HepG2 (cell line): ENCODE results near the gene FBXO41. TPM values are rescaled to one million over a fixed set of nuclear protein-coding genes. Genes with fewer than 3 reads are reported as not detected.

Experiments
- CREM ChIP-seq, 2 experiments: sonication (generic) in 1 of 2; formaldehyde crosslinking in 1 of 2; IDR thresholded peaks; 2 replicates each; pipeline versions ENCODE4 v1.4.0 to v1.6.1; 2016 to 2020; ENCODE audit warnings: antibody characterized with exemption in 1 of 2, mild to moderate bottlenecking in 1 of 2, missing genetic modification reagents in 1 of 2
- ETV5 ChIP-seq: IDR thresholded peaks from 2 replicates; pipeline ENCODE4 v1.6.1; 2018; ENCODE audit warnings: missing biosample characterization, missing genetic modification reagents, inconsistent platforms, borderline replicate concordance
- FOXK2 ChIP-seq: fragments of 450-650 bp; IDR thresholded peaks from 2 replicates; pipeline ENCODE4 v1.6.1; 2016
- HDAC1 ChIP-seq: sonication (generic); formaldehyde crosslinking; IDR thresholded peaks from 2 replicates; pipeline ENCODE4 v1.5.1; 2020; ENCODE audit warnings: mild to moderate bottlenecking, missing genetic modification reagents
- HMG20A ChIP-seq: IDR thresholded peaks from 2 replicates; pipeline ENCODE4 v1.6.1; 2016; ENCODE audit warnings: borderline replicate concordance
- HOXD1 ChIP-seq: sonication (generic); formaldehyde crosslinking; IDR thresholded peaks from 2 replicates; pipeline ENCODE4 v1.5.0; 2020; ENCODE audit warnings: missing genetic modification reagents
- IRF2 ChIP-seq: IDR thresholded peaks from 2 replicates; pipeline ENCODE4 v1.6.1; 2018; ENCODE audit warnings: missing genetic modification reagents, missing compliant biosample characterization
- KLF11 ChIP-seq: IDR thresholded peaks from 2 replicates; pipeline ENCODE4 v1.6.1; 2016; ENCODE audit warnings: missing compliant biosample characterization
- SIN3B ChIP-seq: fragments of 150-350 bp; IDR thresholded peaks from 2 replicates; pipeline ENCODE4 v1.6.1; 2014; ENCODE audit warnings: low read length
- TBP ChIP-seq: sonication (generic); formaldehyde crosslinking; IDR thresholded peaks from 2 replicates; pipeline ENCODE4 v1.5.0; 2020; ENCODE audit warnings: missing genetic modification reagents
- ZFP1 ChIP-seq: IDR thresholded peaks from 2 replicates; pipeline ENCODE4 v1.6.1; 2016
- ZKSCAN8 ChIP-seq: IDR thresholded peaks from 2 replicates; pipeline ENCODE4 v1.6.1; 2016; ENCODE audit warnings: borderline replicate concordance, missing genetic modification reagents, missing compliant biosample characterization
- ZMYM4 ChIP-seq: sonication (generic); formaldehyde crosslinking; IDR thresholded peaks from 2 replicates; pipeline ENCODE4 v1.8.1; 2023; ENCODE audit warnings: mild to moderate bottlenecking, missing genetic modification reagents
- ZNF17 ChIP-seq: sonication (generic); formaldehyde crosslinking; IDR thresholded peaks from 2 replicates; pipeline ENCODE4 v1.5.0; 2020; ENCODE audit warnings: mild to moderate bottlenecking, missing genetic modification reagents
- ZNF205 ChIP-seq: IDR thresholded peaks from 2 replicates; pipeline ENCODE4 v1.6.1; 2018; ENCODE audit warnings: missing biosample characterization, missing genetic modification reagents
- ZNF263 ChIP-seq: sonication (generic); formaldehyde crosslinking; IDR thresholded peaks from 2 replicates; pipeline ENCODE4 v1.4.0; 2020; ENCODE audit warnings: missing genetic modification reagents
- ZNF30 ChIP-seq: sonication (generic); formaldehyde crosslinking; IDR thresholded peaks from 2 replicates; pipeline ENCODE4 v1.5.0; 2020; ENCODE audit warnings: mild to moderate bottlenecking, missing genetic modification reagents
- ZNF329 ChIP-seq: sonication (generic); formaldehyde crosslinking; IDR thresholded peaks from 2 replicates; pipeline ENCODE4 v1.9.0; 2021; ENCODE audit warnings: low read depth, mild to moderate bottlenecking, missing genetic modification reagents
- ZNF34 ChIP-seq: sonication (generic); formaldehyde crosslinking; IDR thresholded peaks from 2 replicates; pipeline ENCODE4 v1.4.0; 2020; ENCODE audit warnings: mild to moderate bottlenecking, missing genetic modification reagents, borderline replicate concordance
- polyA plus RNA-seq, 8 experiments: library from polyadenylated mRNA; depleted of rRNA in 3 of 8; stranded (reverse) in 7 of 8; unstranded in 1 of 8; fragments of >200 nt; fragmentation: Illumina TruSeq in 4 of 8; extraction: Trizol in 4 of 8; gene quantifications; 2 replicates each; pipeline versions ENCODE4 v1.2.1 to v1.2.3, GENCODE V29; 2011 to 2016; ENCODE audit warnings: low read depth in 4 of 8, missing spikeins in 1 of 8, mixed read lengths in 1 of 8; ENCODE audit not compliant: insufficient read depth in 1 of 8
- total RNA-seq, 5 experiments: library from RNA; depleted of rRNA; stranded (reverse); fragments of >200 nt; fragmentation: Illumina TruSeq; extraction: Trizol; gene quantifications; 2 replicates each; pipeline ENCODE4 v1.2.3, GENCODE V29; 2016; ENCODE audit warnings: low read depth in 1 of 5
- TF ChIP-seq, protein P1 (sequence below): IDR thresholded peaks from 2 replicates; pipeline ENCODE4 v1.6.1; 2016; ENCODE audit warnings: low read depth, missing genetic modification reagents, missing compliant biosample characterization
- TF ChIP-seq, protein P2 (sequence below): IDR thresholded peaks from 2 replicates; pipeline ENCODE4 v1.6.1; 2016; ENCODE audit warnings: missing biosample characterization, missing genetic modification reagents, low read depth
- TF ChIP-seq, protein P3 (sequence below): IDR thresholded peaks from 2 replicates; pipeline ENCODE4 v1.6.1; 2016

Gene FBXO41
- total and polyA plus RNA-seq, 2 of the 13 experiments (the other 11 are each of a cell fraction or from before 2014, with no cell fraction given), result 4.2 to 10.3 TPM

DNA sequence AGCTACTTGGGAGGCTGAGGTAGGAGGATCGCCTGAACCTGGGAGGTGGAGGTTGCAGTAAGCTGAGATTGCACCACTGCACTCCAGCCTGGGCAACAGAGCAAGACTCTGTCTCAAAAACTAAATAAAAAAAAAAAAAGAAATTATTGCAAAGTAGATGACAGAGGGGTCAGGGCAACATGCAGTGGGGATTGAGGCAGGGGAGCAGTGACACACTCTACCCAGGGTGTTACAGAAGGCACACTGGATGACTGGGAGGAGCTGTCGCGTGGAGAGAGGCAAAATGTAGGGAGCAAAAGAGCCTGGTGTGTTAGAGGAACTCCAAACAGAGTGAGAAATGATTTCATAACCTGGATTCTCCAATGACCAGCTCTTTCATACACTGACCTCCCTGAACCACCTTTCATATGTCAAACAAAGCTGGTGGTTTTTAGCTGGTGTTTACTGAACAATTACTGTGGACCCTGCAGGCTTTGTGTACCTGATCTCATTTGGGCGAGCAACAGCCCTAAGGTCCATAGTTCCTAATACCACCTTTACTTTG, 22.1 kb downstream of the FBXO41 start (continued):
- TF ChIP-seq, protein P1, sequence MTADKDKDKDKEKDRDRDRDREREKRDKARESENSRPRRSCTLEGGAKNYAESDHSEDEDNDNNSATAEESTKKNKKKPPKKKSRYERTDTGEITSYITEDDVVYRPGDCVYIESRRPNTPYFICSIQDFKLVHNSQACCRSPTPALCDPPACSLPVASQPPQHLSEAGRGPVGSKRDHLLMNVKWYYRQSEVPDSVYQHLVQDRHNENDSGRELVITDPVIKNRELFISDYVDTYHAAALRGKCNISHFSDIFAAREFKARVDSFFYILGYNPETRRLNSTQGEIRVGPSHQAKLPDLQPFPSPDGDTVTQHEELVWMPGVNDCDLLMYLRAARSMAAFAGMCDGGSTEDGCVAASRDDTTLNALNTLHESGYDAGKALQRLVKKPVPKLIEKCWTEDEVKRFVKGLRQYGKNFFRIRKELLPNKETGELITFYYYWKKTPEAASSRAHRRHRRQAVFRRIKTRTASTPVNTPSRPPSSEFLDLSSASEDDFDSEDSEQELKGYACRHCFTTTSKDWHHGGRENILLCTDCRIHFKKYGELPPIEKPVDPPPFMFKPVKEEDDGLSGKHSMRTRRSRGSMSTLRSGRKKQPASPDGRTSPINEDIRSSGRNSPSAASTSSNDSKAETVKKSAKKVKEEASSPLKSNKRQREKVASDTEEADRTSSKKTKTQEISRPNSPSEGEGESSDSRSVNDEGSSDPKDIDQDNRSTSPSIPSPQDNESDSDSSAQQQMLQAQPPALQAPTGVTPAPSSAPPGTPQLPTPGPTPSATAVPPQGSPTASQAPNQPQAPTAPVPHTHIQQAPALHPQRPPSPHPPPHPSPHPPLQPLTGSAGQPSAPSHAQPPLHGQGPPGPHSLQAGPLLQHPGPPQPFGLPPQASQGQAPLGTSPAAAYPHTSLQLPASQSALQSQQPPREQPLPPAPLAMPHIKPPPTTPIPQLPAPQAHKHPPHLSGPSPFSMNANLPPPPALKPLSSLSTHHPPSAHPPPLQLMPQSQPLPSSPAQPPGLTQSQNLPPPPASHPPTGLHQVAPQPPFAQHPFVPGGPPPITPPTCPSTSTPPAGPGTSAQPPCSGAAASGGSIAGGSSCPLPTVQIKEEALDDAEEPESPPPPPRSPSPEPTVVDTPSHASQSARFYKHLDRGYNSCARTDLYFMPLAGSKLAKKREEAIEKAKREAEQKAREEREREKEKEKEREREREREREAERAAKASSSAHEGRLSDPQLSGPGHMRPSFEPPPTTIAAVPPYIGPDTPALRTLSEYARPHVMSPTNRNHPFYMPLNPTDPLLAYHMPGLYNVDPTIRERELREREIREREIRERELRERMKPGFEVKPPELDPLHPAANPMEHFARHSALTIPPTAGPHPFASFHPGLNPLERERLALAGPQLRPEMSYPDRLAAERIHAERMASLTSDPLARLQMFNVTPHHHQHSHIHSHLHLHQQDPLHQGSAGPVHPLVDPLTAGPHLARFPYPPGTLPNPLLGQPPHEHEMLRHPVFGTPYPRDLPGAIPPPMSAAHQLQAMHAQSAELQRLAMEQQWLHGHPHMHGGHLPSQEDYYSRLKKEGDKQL (CRISPR knock-in tag), result peak; percentile 64; the same call in 1 of the 2 replicates
- TF ChIP-seq HDAC1 (CRISPR knock-in tag) (peak; percentile 70), ZNF263 (peak; percentile 70; the same call in 1 of the 2 replicates), CREM (IDR thresholded peaks at IDR 0.05) (peak; percentile 72; the same call in 1 of the 2 replicates), CREM (CRISPR knock-in tag; IDR thresholded peaks at IDR 0.05) (no peak), HMG20A (CRISPR knock-in tag) (peak; percentile 71; the same call in 1 of the 2 replicates), ZNF17 (CRISPR knock-in tag) (0 out of 2 replicates have a peak, but pooled peaks have one; percentile 52), KLF11 (CRISPR knock-in tag) (no peak), FOXK2 (peak; percentile 84), ZMYM4 (peak; percentile 61), TBP (CRISPR knock-in tag) (no peak), ZKSCAN8 (peak; percentile 67; the same call in 1 of the 2 replicates), ZNF34 (no peak), ZNF329 (CRISPR knock-in tag) (0 out of 2 replicates have a peak, but pooled peaks have one; percentile 45), HOXD1 (CRISPR knock-in tag) (peak; percentile 62; the same call in 1 of the 2 replicates), SIN3B (peak; percentile 13; the same call in 1 of the 2 replicates), ZFP1 (CRISPR knock-in tag) (peak; percentile 75; the same call in 1 of the 2 replicates), ZNF30 (CRISPR knock-in tag) (no peak), IRF2 (CRISPR knock-in tag) (peak; percentile 75; the same call in 1 of the 2 replicates), ZNF205 (peak; percentile 84), ETV5 (peak; percentile 40; the same call in 1 of the 2 replicates)
- TF ChIP-seq, protein P2, sequence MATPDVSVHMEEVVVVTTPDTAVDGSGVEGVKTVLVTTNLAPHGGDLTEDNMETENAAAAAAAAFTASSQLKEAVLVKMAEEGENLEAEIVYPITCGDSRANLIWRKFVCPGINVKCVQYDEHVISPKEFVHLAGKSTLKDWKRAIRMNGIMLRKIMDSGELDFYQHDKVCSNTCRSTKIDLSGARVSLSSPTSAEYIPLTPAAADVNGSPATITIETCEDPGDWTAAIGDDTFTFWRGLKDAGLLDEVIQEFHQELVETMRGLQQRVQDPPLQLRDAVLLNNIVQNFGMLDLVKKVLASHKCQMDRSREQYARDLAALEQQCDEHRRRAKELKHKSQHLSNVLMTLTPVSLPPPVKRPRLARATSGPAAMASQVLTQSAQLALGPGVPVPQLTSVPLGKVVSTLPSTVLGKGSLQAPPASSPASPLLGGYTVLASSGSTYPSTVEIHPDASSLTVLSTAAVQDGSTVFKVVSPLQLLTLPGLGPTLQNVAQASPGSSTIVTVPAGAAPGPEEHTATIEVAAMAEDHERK (CRISPR knock-in tag), result no peak
- TF ChIP-seq, protein P3, sequence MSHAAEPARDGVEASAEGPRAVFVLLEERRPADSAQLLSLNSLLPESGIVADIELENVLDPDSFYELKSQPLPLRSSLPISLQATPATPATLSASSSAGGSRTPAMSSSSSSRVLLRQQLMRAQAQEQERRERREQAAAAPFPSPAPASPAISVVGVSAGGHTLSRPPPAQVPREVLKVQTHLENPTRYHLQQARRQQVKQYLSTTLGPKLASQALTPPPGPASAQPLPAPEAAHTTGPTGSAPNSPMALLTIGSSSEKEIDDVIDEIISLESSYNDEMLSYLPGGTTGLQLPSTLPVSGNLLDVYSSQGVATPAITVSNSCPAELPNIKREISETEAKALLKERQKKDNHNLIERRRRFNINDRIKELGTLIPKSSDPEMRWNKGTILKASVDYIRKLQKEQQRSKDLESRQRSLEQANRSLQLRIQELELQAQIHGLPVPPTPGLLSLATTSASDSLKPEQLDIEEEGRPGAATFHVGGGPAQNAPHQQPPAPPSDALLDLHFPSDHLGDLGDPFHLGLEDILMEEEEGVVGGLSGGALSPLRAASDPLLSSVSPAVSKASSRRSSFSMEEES (CRISPR knock-in tag), result peak; percentile 51; the same call in 1 of the 2 replicates
